Lung (tissue), 12 donors: ENCODE measurements around the gene PIPOX. TPM values are rescaled to one million over a fixed set of nuclear protein-coding genes. Genes with fewer than 3 reads are reported as not detected.

Source experiments
- ATAC-seq: fragments of 200-7000 bp; cut with Tn5 transposase; one replicate; pipeline ENCODE4 v1.9.1; 2020; ENCODE audit warnings: moderate number of reproducible peaks; ENCODE audit not compliant: insufficient read depth, low FRiP score
- DNase-seq, 3 donors: peaks; one replicate each; pipeline ENCODE4 v3.0.0-alpha.2; 2013 to 2017
- H3K27ac ChIP-seq, 2 donors: one replicate each; pipeline ENCODE4 v1.5.1; 2013; ENCODE audit warnings: mild to moderate bottlenecking in 2 of 2, moderate library complexity in 2 of 2, control low read depth in 1 of 2, inconsistent platforms in 1 of 2, low read depth in 1 of 2, low read length in 1 of 2
- H3K27me3 ChIP-seq, 3 donors: one replicate each; pipeline ENCODE4 v1.5.1; 2013; ENCODE audit warnings: low read length in 2 of 3; ENCODE audit not compliant: control insufficient read depth in 3 of 3, insufficient read depth in 3 of 3
- H3K36me3 ChIP-seq, 4 donors: one replicate each; pipeline ENCODE4 v1.5.1; 2013; ENCODE audit warnings: low read length in 4 of 4, mild to moderate bottlenecking in 1 of 4, moderate library complexity in 1 of 4; ENCODE audit not compliant: control insufficient read depth in 4 of 4, insufficient read depth in 4 of 4
- H3K4me1 ChIP-seq, 5 donors: one replicate each; pipeline ENCODE4 v1.5.1; 2013; ENCODE audit warnings: low read length in 5 of 5, mild to moderate bottlenecking in 2 of 5, moderate library complexity in 1 of 5; ENCODE audit not compliant: control insufficient read depth in 5 of 5, insufficient read depth in 5 of 5
- H3K4me3 ChIP-seq: one replicate; pipeline ENCODE4 v1.5.1; 2013; ENCODE audit warnings: mild to moderate bottlenecking, control low read depth, moderate library complexity
- H3K9ac ChIP-seq, 2 donors: one replicate each; pipeline ENCODE4 v1.5.1; 2013; ENCODE audit warnings: low read length in 2 of 2, control low read depth in 1 of 2; ENCODE audit not compliant: insufficient read depth in 1 of 2
- H3K9me3 ChIP-seq, 4 donors: one replicate each; pipeline ENCODE4 v1.5.1; 2013; ENCODE audit warnings: low read length in 3 of 4, mild to moderate bottlenecking in 1 of 4, moderate library complexity in 1 of 4; ENCODE audit not compliant: control insufficient read depth in 4 of 4, insufficient read depth in 3 of 4
- WGBS, 2 donors: extraction: QIAGEN DNeasy Blood & Tissue Kit; methylation state at CpG; one replicate each; pipeline ENCODE4 v1.1.7; 2013; 5-methylcytosine and 5-hydroxymethylcytosine counted together
- polyA plus RNA-seq, 2 donors: library from polyadenylated mRNA; stranded (reverse); fragments of 200-250 nt; gene quantifications; one replicate each; pipeline ENCODE4 v1.2.1, GENCODE V29; 2013
- total RNA-seq, 2 donors: library from RNA; depleted of rRNA in 1 of 2; stranded (reverse); fragments of >200 nt in 1 of 2; gene quantifications; one replicate each; pipeline ENCODE4 v1.2.1, GENCODE V29; 2014 to 2021
- TF ChIP-seq, protein P1 (sequence below): IDR thresholded peaks from 2 replicates; pipeline ENCODE4 v1.5.1; 2012; ENCODE audit warnings: mild to moderate bottlenecking; ENCODE audit errors: control extremely low read depth, extremely low read depth
- donor health status: control.
- donor health status: control.
- donor health status: Bipolar disorder and iron deficiency.
- donor health status: healthy.
- donor health status: DM: yes; HTN: yes; CAD: no.

PIPOX gene
- total and polyA plus RNA-seq, 4 donors = 0.27 to 1.9 (median 0.91) TPM

GRCh38 chr17:29024316-29024952 is 18.5 kb upstream of the PIPOX start:
- TF ChIP-seq, protein P1, sequence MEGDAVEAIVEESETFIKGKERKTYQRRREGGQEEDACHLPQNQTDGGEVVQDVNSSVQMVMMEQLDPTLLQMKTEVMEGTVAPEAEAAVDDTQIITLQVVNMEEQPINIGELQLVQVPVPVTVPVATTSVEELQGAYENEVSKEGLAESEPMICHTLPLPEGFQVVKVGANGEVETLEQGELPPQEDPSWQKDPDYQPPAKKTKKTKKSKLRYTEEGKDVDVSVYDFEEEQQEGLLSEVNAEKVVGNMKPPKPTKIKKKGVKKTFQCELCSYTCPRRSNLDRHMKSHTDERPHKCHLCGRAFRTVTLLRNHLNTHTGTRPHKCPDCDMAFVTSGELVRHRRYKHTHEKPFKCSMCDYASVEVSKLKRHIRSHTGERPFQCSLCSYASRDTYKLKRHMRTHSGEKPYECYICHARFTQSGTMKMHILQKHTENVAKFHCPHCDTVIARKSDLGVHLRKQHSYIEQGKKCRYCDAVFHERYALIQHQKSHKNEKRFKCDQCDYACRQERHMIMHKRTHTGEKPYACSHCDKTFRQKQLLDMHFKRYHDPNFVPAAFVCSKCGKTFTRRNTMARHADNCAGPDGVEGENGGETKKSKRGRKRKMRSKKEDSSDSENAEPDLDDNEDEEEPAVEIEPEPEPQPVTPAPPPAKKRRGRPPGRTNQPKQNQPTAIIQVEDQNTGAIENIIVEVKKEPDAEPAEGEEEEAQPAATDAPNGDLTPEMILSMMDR = no peak
- Histone ChIP-seq H3K36me3 (no peaks in the 10 kb centered on the region), H3K9me3 (no peaks in the 10 kb centered on the region), H3K9ac (no peak overlapping the region), H3K4me3 (no peak overlapping the region), H3K4me1 (peaks cover 0 to 7% (median 0%) of the 10 kb centered on the region in 5 donors), H3K27ac (no peak overlapping the region), H3K27me3 (peaks cover 0 to 35% (median 13%) of the 10 kb centered on the region in 3 donors)
- no peak for DNase-seq
- WGBS, 2 donors = 60 to 63% methylated on average over 6 of the region's 6 CpGs
- ATAC-seq = no peak

- WGBS, 2 donors = 42 to 44% methylated on average over 5 of the region's 5 CpGs
- no peak overlapping the region for H3K27ac ChIP-seq
- H3K27me3 ChIP-seq = peaks cover 0 to 33% (median 11%) of the 10 kb centered on the region in 3 donors
- no peaks in the 10 kb centered on the region for H3K36me3 ChIP-seq
- H3K4me3 ChIP-seq = no peak overlapping the region
- H3K4me1 ChIP-seq = peaks cover 0 to 2% (median 0%) of the 10 kb centered on the region in 5 donors
- H3K9me3 ChIP-seq = peaks cover 0 to 8% (median 2%) of the 10 kb centered on the region in 4 donors
- DNase-seq (no peak), ATAC-seq (no peak)
- no peak overlapping the region for H3K9ac ChIP-seq
- TF ChIP-seq, protein P1 = no peak
Observed at GRCh38 chr17:29031488-29031887, 11.5 kb upstream of the PIPOX start.

- Histone ChIP-seq H3K27ac (no peak overlapping the region), H3K4me1 (peaks cover 0 to 2% (median 0%) of the 10 kb centered on the region in 5 donors), H3K36me3 (no peaks in the 10 kb centered on the region), H3K9ac (no peak overlapping the region), H3K27me3 (peaks cover 0 to 29% (median 11%) of the 10 kb centered on the region in 3 donors), H3K9me3 (peaks cover 0 to 8% (median 2%) of the 10 kb centered on the region in 4 donors), H3K4me3 (no peak overlapping the region)
- 31% methylated on average over 11 of the region's 11 CpGs for WGBS, 2 donors
- ATAC-seq = no peak
- DNase-seq = no peak
- TF ChIP-seq, protein P1 = no peak
Observed at GRCh38 chr17:29032013-29032856, 10.7 kb upstream of the PIPOX start.
